Sigmoid colon (tissue), 7 donors: ENCODE measurements around the gene GOLGA8S. TPM values are rescaled to one million over a fixed set of nuclear protein-coding genes. Genes with fewer than 3 reads are reported as not detected.
"Not testable (repeated sequence)": the region's sequence is repeated elsewhere in the genome, so short reads cannot be mapped to it uniquely, and the experiment has no call there.

ENCODE experiments used
- DNase-seq: peaks from one replicate; pipeline ENCODE4 v3.0.0-alpha.2; 2019
- H3K27ac ChIP-seq, 4 donors: fragments of 200-600 bp; sonication (generic); one replicate each; pipeline ENCODE4 v1.5.1; 2016 to 2019; ENCODE audit warnings: mild to moderate bottlenecking in 1 of 4
- H3K27me3 ChIP-seq, 3 donors: fragments of 200-600 bp; sonication (generic); one replicate each; pipeline ENCODE4 v1.5.1; 2019; ENCODE audit warnings: mild to moderate bottlenecking in 1 of 3
- H3K36me3 ChIP-seq, 4 donors: fragments of 200-600 bp; sonication (generic); one replicate each; pipeline ENCODE4 v1.5.1; 2016 to 2019
- H3K4me1 ChIP-seq, 4 donors: fragments of 200-600 bp; sonication (generic); one replicate each; pipeline ENCODE4 v1.5.1; 2017 to 2019
- H3K4me3 ChIP-seq, 4 donors: fragments of 200-600 bp; sonication (generic); one replicate each; pipeline ENCODE4 v1.5.1; 2017 to 2019; ENCODE audit warnings: mild to moderate bottlenecking in 2 of 4, moderate library complexity in 1 of 4
- H3K9me3 ChIP-seq, 4 donors: fragments of 200-600 bp in 3 of 4; sonication (generic) in 3 of 4; one replicate each; pipeline versions ENCODE4 v1.5.1 to v1.6.1; 2013 to 2019
- EP300 ChIP-seq, 4 donors: sonication (generic); formaldehyde crosslinking; IDR thresholded peaks; one replicate each; pipeline ENCODE4 v1.6.1; 2017; ENCODE audit warnings: antibody characterized with exemption in 4 of 4
- POLR2A ChIP-seq, 2 donors: fragments of 450-650 bp; IDR thresholded peaks; one replicate each; pipeline ENCODE4 v1.6.1; 2016; ENCODE audit warnings: antibody characterized with exemption in 2 of 2, mild to moderate bottlenecking in 2 of 2, moderate library complexity in 2 of 2
- POLR2AphosphoS5 ChIP-seq, 4 donors: sonication (generic); formaldehyde crosslinking; IDR thresholded peaks; one replicate each; pipeline ENCODE4 v1.6.1; 2017; ENCODE audit warnings: antibody characterized with exemption in 4 of 4
- WGBS, 2 donors: extraction: QIAGEN DNeasy Blood & Tissue Kit; methylation state at CpG; one replicate each; pipeline ENCODE4 v1.1.7; 2013; 5-methylcytosine and 5-hydroxymethylcytosine counted together
- intact Hi-C: fragments of 100-400 bp; cut with DNase I; formaldehyde crosslinking; loops from one replicate; pipeline ENCODE4 v1.15.1; 2023
- polyA plus RNA-seq, 3 donors: library from polyadenylated mRNA; stranded (reverse); fragments of 200-250 nt; gene quantifications; one replicate each; pipeline ENCODE4 v1.2.3, GENCODE V29; 2013
- total RNA-seq, 4 donors: library from RNA; depleted of rRNA; stranded (reverse); fragments of >200 nt; gene quantifications; one replicate each; pipeline ENCODE4 v1.1.0, GENCODE V29; 2016
- TF ChIP-seq, protein P1 (sequence below), 4 experiments: fragments of 450-650 bp in 3 of 4; fragments of 200-600 bp in 1 of 4; IDR thresholded peaks; one replicate each; pipeline ENCODE4 v1.5.1; 2016 to 2019; ENCODE audit warnings: antibody characterized with exemption in 4 of 4, mild to moderate bottlenecking in 3 of 4, moderate library complexity in 2 of 4
- donor health status: healthy with polysubstance abuse.
- donor health status: Bipolar disorder and iron deficiency.
- donor health status: healthy.

The GOLGA8S gene
- total and polyA plus RNA-seq, 7 donors, result 0.03 to 0.55 (median 0.34) TPM; not detected in 3

DNA sequence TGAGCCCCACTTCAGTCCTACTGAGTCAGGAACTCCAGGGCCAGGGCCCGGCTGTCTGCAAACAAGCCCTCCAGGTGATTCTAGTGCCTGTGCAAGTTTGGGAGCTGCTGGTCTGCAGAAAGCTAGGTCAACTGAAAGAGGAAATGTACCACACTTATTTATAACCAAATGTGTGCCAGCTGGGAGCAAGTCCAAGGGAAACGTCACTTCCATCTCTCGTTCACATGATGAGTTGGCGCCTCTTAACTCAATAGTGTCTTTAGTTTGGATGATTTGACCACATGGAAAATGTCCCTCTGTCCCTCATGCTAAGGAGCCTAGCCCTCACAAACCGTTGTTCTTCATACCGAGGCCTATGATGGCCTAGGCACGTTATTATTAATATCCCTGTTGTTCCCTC, 43.2 kb downstream of the GOLGA8S start:
- Histone ChIP-seq H3K4me1 (no peaks in the 10 kb centered on the region), H3K9me3 (no peaks in the 10 kb centered on the region), H3K4me3 (no peak overlapping the region), H3K27ac (no peak overlapping the region), H3K36me3 (no peaks in the 10 kb centered on the region), H3K27me3 (no peaks in the 10 kb centered on the region)
- intact Hi-C loops, result no loop called here
- TF ChIP-seq, protein P1, sequence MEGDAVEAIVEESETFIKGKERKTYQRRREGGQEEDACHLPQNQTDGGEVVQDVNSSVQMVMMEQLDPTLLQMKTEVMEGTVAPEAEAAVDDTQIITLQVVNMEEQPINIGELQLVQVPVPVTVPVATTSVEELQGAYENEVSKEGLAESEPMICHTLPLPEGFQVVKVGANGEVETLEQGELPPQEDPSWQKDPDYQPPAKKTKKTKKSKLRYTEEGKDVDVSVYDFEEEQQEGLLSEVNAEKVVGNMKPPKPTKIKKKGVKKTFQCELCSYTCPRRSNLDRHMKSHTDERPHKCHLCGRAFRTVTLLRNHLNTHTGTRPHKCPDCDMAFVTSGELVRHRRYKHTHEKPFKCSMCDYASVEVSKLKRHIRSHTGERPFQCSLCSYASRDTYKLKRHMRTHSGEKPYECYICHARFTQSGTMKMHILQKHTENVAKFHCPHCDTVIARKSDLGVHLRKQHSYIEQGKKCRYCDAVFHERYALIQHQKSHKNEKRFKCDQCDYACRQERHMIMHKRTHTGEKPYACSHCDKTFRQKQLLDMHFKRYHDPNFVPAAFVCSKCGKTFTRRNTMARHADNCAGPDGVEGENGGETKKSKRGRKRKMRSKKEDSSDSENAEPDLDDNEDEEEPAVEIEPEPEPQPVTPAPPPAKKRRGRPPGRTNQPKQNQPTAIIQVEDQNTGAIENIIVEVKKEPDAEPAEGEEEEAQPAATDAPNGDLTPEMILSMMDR (IDR thresholded peaks at IDR 0.05), result no peak
- no peak for TF ChIP-seq EP300 (IDR thresholded peaks at IDR 0.05)
- TF ChIP-seq POLR2AphosphoS5 (IDR thresholded peaks at IDR 0.05), result no peak
- TF ChIP-seq POLR2A (IDR thresholded peaks at IDR 0.05), result no peak
- 55 to 76% methylated on average over 7 of the region's 7 CpGs for WGBS, 2 donors
- no peak for DNase-seq

DNA sequence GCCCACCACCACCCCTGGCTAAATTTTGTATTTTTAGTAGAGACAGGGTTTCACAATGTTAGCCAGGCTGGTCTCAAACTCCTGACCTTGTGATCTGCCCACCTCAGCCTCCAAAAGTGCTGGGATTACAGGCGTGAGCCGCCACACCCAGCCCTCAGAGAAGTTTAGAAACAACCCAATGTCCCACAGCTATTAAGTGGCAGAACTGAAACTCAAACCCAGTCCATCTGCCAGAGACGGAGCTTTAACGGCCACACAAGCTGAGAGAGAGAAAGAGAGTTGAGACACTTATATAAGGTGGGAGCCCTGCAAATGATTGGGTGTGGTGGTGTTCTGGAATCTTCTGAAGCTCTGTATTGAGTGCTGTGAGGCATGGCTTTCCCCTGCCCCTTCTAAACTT, 43.8 kb downstream of the GOLGA8S start:
- H3K4me1 ChIP-seq, H3K27ac ChIP-seq, intact Hi-C loops, H3K27me3 ChIP-seq, H3K4me3 ChIP-seq, DNase-seq, H3K36me3 ChIP-seq, H3K9me3 ChIP-seq: not testable (repeated sequence)
- WGBS, 2 donors, result 93 to 94% methylated on average over 4 of the region's 4 CpGs

DNA sequence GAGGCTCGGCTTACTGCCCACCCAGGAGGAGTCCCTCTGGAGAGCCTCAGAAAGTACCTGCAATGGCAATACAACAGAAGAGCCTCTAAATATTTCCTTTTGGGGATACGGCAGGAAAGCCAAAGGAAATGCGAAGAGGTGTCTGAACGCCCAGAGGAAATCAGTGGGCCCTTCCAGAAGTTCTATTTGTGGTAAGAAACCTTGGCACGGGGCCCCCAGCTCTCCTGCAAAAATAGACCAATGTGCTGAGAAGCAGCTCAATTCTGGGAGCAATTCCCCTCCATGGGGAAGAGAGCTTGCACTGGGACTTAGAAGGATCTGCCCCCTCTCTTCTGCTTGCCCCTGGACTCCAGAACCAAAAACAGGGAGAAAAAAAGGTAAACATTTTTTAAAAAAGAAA, 44.7 kb downstream of the GOLGA8S start:
- H3K9me3 ChIP-seq, H3K27ac ChIP-seq, DNase-seq, H3K4me3 ChIP-seq, H3K27me3 ChIP-seq, H3K4me1 ChIP-seq, H3K36me3 ChIP-seq, intact Hi-C loops: not testable (repeated sequence)
- WGBS, 2 donors, result 75 to 89% methylated on average over 5 of the region's 5 CpGs

DNA sequence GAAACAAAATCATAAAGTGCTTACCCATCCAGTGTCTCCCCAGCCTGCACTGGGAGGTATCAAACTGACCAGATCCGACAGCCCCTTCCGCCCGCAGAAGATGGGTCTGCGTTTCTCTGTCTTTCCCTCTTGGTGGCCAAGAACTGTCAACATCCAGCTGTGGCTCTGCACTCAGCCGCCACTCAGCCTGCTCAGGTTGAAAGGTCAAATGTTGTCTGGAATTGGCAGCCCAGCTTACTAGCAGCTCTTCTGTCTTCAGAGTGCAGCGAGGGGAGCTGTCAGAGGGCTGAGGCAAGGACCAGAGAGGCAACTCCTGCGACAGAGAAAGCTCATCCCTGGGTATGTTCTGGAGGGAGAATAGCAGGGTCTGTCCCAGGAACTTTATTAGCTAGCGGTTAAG, 47.1 kb downstream of the GOLGA8S start:
- DNase-seq, result no peak
- H3K27ac ChIP-seq, result no peak overlapping the region
- H3K36me3 ChIP-seq, result no peaks in the 10 kb centered on the region
- H3K4me1 ChIP-seq, result no peaks in the 10 kb centered on the region
- TF ChIP-seq EP300 (IDR thresholded peaks at IDR 0.05), result no peak
- TF ChIP-seq, protein P1 (IDR thresholded peaks at IDR 0.05), result no peak
- no peak for TF ChIP-seq POLR2A (IDR thresholded peaks at IDR 0.05)
- TF ChIP-seq POLR2AphosphoS5 (IDR thresholded peaks at IDR 0.05), result no peak
- WGBS, 2 donors, result 74 to 80% methylated on average over 8 of the region's 8 CpGs
- intact Hi-C loops, result no loop called here
- no peaks in the 10 kb centered on the region for H3K27me3 ChIP-seq
- no peaks in the 10 kb centered on the region for H3K9me3 ChIP-seq
- H3K4me3 ChIP-seq, result no peak overlapping the region

DNA sequence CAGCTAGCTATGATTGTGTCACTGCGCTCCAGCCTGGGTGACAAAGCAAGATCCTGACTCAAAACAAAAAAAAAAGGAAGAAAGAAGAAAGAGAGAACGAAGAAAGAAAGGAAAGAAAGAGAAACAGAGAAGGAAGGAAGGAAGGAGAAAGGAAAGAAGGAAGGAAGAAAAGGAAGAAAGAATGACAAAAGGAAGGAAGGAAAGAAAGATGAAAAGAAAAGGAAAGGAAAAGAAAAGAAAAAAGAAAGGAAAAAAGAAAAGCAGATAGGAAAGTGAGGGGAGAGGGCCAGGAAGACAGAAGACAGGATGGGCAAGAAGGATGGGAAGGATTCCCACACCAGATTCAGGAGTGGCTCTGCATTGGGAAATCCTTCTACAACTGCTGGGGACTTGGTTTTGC, 47.6 kb downstream of the GOLGA8S start:
- no peak overlapping the region for H3K27ac ChIP-seq
- H3K36me3 ChIP-seq, result no peaks in the 10 kb centered on the region
- WGBS, 2 donors, result 76 to 82% methylated on average over 2 of the region's 2 CpGs
- no peak for TF ChIP-seq POLR2A (IDR thresholded peaks at IDR 0.05)
- no peak for TF ChIP-seq POLR2AphosphoS5 (IDR thresholded peaks at IDR 0.05)
- TF ChIP-seq, protein P1 (IDR thresholded peaks at IDR 0.05), result no peak
- no peak for TF ChIP-seq EP300 (IDR thresholded peaks at IDR 0.05)
- H3K9me3 ChIP-seq, result no peaks in the 10 kb centered on the region
- DNase-seq, result no peak
- intact Hi-C loops, result no loop called here
- H3K4me1 ChIP-seq, result no peaks in the 10 kb centered on the region
- no peaks in the 10 kb centered on the region for H3K27me3 ChIP-seq
- no peak overlapping the region for H3K4me3 ChIP-seq

DNA sequence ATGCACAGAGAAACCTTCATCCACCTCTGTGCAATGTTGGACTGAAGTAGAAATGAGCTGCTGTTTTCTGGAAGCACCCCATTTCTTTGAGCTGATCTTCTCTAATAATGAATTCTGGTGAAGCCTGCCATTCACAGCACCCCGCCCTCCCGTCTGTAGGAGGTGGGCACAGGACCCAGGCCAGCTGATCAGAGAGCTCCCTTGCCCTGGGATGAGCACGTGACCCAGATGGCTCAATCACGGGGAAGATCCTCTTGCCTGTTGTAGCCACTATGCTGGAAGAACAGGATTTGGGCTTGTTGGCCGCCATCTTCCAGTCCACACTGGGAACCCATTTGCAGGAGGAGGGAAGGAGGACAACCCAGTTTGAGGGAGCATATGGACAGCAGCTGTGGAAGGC, 48.0 kb downstream of the GOLGA8S start:
- H3K27ac ChIP-seq, result no peak overlapping the region
- DNase-seq, result no peak
- WGBS, 2 donors, result 77 to 80% methylated on average over 5 of the region's 5 CpGs
- TF ChIP-seq EP300 (IDR thresholded peaks at IDR 0.05) (no peak), POLR2AphosphoS5 (IDR thresholded peaks at IDR 0.05) (no peak), POLR2A (IDR thresholded peaks at IDR 0.05) (no peak)
- TF ChIP-seq, protein P1 (IDR thresholded peaks at IDR 0.05), result no peak
- intact Hi-C loops, result no loop called here
- no peaks in the 10 kb centered on the region for H3K27me3 ChIP-seq
- H3K9me3 ChIP-seq, result no peaks in the 10 kb centered on the region
- no peak overlapping the region for H3K4me3 ChIP-seq
- H3K36me3 ChIP-seq, result no peaks in the 10 kb centered on the region
- H3K4me1 ChIP-seq, result no peaks in the 10 kb centered on the region
